OCI-LY3 (cell line): Measurements from ENCODE around the gene USE1.
A peak's percentile ranks its signal among the peaks of the same experiment; 100 is the strongest.

Experiments
- H2AFZ ChIP-seq: fragments of 200-600, 300-600 bp; shearing (Covaris generic); 2 replicates; pipeline ENCODE4 v1.6.0; 2014; ENCODE audit warnings: antibody characterized with exemption, low read depth, low read length
- H3K27ac ChIP-seq: fragments of 200-600, 300-600 bp; sonication (generic); 2 replicates; pipeline ENCODE4 v1.5.1; 2014; ENCODE audit warnings: mild to moderate bottlenecking, low read length, moderate library complexity, mixed read lengths
- H3K27me3 ChIP-seq: fragments of 200-600, 300-600 bp; sonication (generic); 2 replicates; pipeline ENCODE4 v1.6.1; 2014; ENCODE audit warnings: low read depth, low read length, mixed read lengths
- H3K36me3 ChIP-seq: fragments of 200-600, 300-600 bp; sonication (generic); replicated peaks from 2 replicates; pipeline ENCODE3; 2014; ENCODE audit warnings: low read depth, low read length, mixed read lengths
- H3K4me1 ChIP-seq: fragments of 300-600, 200-600 bp; sonication (generic); 2 replicates; pipeline ENCODE4 v1.6.1; 2014; ENCODE audit warnings: low read length, mixed read lengths
- H3K4me2 ChIP-seq: fragments of 200-600, 300-600 bp; sonication (generic); 2 replicates; pipeline ENCODE4 v1.6.1; 2014; ENCODE audit warnings: low read length, mixed read lengths
- H3K4me3 ChIP-seq: fragments of 300-600, 200-600 bp; sonication (generic); 2 replicates; pipeline ENCODE4 v1.5.1; 2014; ENCODE audit warnings: antibody characterized with exemption, mild to moderate bottlenecking, low read length, moderate library complexity
- H3K79me2 ChIP-seq: fragments of 300-600, 200-600 bp; shearing (Covaris generic); 2 replicates; pipeline ENCODE4 v1.6.1; 2014; ENCODE audit warnings: mild to moderate bottlenecking, low read length, mixed read lengths
- H3K9ac ChIP-seq: fragments of 300-600, 200-600 bp; shearing (Covaris generic); 2 replicates; pipeline ENCODE4 v1.6.0; 2014; ENCODE audit warnings: mild to moderate bottlenecking, low read length, moderate library complexity
- H3K9me3 ChIP-seq: fragments of 200-600, 300-600 bp; shearing (Covaris generic); 2 replicates; pipeline ENCODE4 v1.6.1; 2014; ENCODE audit warnings: low read length, mixed read lengths; ENCODE audit not compliant: insufficient read depth
- H4K20me1 ChIP-seq: fragments of 200-600, 300-600 bp; sonication (generic); 2 replicates; pipeline ENCODE4 v1.6.1; 2016; ENCODE audit warnings: low read length, mixed read lengths; ENCODE audit not compliant: insufficient read depth
- CTCF ChIP-seq: fragments of 200-600, 300-600 bp; sonication (generic); IDR thresholded peaks from 2 replicates; pipeline ENCODE4 v1.5.1; 2014; ENCODE audit warnings: antibody characterized with exemption, low read length, low read depth
- EZH2phosphoT487 ChIP-seq: fragments of 200-600 bp; shearing (Covaris generic); IDR thresholded peaks from 2 replicates; pipeline ENCODE4 v1.6.1; 2018; ENCODE audit warnings: antibody characterized with exemption, mixed run types, low read depth

Gene USE1

DNA sequence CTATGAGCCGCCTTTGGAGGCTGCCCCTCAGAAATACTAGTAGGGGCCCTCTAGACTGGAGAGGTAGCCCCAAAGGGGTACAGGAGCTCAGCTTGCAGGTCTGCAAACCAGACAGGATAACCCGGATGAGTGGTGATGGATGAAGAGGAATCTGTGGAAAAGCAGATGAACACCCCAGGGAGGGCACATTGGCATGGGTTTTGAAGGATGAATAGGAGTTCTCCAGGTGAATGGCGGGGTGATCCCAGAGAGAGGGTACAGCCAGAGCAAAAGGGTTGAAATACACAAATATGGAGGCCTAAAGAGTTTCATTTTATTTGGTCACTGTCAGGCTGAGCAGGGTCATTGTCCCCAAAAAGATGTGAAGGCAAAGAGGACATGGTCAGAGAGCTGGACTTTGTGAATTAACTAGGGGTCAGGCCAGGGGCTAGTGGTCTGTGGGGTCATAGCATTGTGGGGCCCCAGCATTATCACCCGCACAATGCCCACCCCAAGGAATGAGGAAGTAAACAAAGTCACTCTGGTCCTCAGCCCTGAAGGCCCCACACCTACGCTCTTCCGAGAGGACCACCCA is 25.8 kb downstream of the USE1 start:
- no peaks in the 10 kb centered on the region for H3K27me3 ChIP-seq
- H3K79me2 ChIP-seq, result peaks cover 27% of the 10 kb centered on the region; the same call in 1 of the 2 replicates
- H3K9ac ChIP-seq, result no peak overlapping the region
- H3K9me3 ChIP-seq, result no peaks in the 10 kb centered on the region
- peaks cover 14% of the 10 kb centered on the region; the same call in 1 of the 2 replicates for H3K4me1 ChIP-seq
- no peak overlapping the region for H3K4me2 ChIP-seq
- H3K36me3 ChIP-seq, result peaks cover 3% of the 10 kb centered on the region
- H2AFZ ChIP-seq, result no peak overlapping the region
- H3K4me3 ChIP-seq, result no peak overlapping the region
- TF ChIP-seq EZH2phosphoT487 (no peak), CTCF (no peak)
- H3K27ac ChIP-seq, result no peak overlapping the region
- H4K20me1 ChIP-seq, result peaks cover 16% of the 10 kb centered on the region; the same call in 1 of the 2 replicates

- Histone ChIP-seq H3K4me3 (no peak overlapping the region), H3K9ac (no peak overlapping the region), H3K4me1 (peaks cover 18% of the 10 kb centered on the region), H3K79me2 (peaks cover 27% of the 10 kb centered on the region; the same call in 1 of the 2 replicates), H3K4me2 (no peak overlapping the region), H2AFZ (no peak overlapping the region), H4K20me1 (peaks cover 16% of the 10 kb centered on the region; the same call in 1 of the 2 replicates), H3K27ac (no peak overlapping the region), H3K9me3 (no peaks in the 10 kb centered on the region), H3K36me3 (peaks cover 3% of the 10 kb centered on the region), H3K27me3 (peaks cover 4% of the 10 kb centered on the region; the same call in 1 of the 2 replicates)
- TF ChIP-seq CTCF, result no peak
- no peak for TF ChIP-seq EZH2phosphoT487
Observed at GRCh38 chr19:17242431-17243208, 27.5 kb downstream of the USE1 start.

GRCh38 chr19:17243211-17243829 is 28.2 kb downstream of the USE1 start:
- H3K4me3 ChIP-seq, result peak overlapping the region; percentile 89
- TF ChIP-seq EZH2phosphoT487 (no peak), CTCF (no peak)
- H3K4me1 ChIP-seq, result peaks cover 18% of the 10 kb centered on the region
- H4K20me1 ChIP-seq, result peaks cover 16% of the 10 kb centered on the region; the same call in 1 of the 2 replicates
- peaks cover 27% of the 10 kb centered on the region; the same call in 1 of the 2 replicates for H3K79me2 ChIP-seq
- H3K27me3 ChIP-seq, result peaks cover 4% of the 10 kb centered on the region; the same call in 1 of the 2 replicates
- no peaks in the 10 kb centered on the region for H3K36me3 ChIP-seq
- no peak overlapping the region for H3K27ac ChIP-seq
- peak overlapping the region; percentile 85 for H3K4me2 ChIP-seq
- H2AFZ ChIP-seq, result no peak overlapping the region
- no peaks in the 10 kb centered on the region for H3K9me3 ChIP-seq
- peak overlapping the region; percentile 75; the same call in 1 of the 2 replicates for H3K9ac ChIP-seq
